Loucy (cell line): ENCODE data around the gene CEP135.

Source experiments
- CTCF ChIP-seq: fragments of 200-600 bp; sonication (generic); conservative IDR thresholded peaks from 2 replicates; pipeline ENCODE4 v1.5.1; 2014; ENCODE audit warnings: mild to moderate bottlenecking, antibody characterized with exemption, low read length
- EZH2phosphoT487 ChIP-seq: fragments of 200-600 bp; IDR thresholded peaks from 2 replicates; pipeline ENCODE4 v1.6.1; 2018; ENCODE audit warnings: antibody characterized with exemption, mild to moderate bottlenecking, moderate library complexity, borderline replicate concordance

- TF ChIP-seq CTCF, result no peak
- no peak for TF ChIP-seq EZH2phosphoT487
Measured at GRCh38 chr4:55931043-55931442, 17.7 kb upstream of the CEP135 start.
